HUES64 (cell line): ENCODE measurements around the gene HK3.

Experiments used
- H3K27ac ChIP-seq: 2 replicates; pipeline ENCODE4 v1.7.0; 2013; ENCODE audit warnings: low read depth, low read length, inconsistent platforms
- H3K27me3 ChIP-seq: 2 replicates; pipeline ENCODE4 v1.6.1; 2013; ENCODE audit warnings: mild to moderate bottlenecking, low read length; ENCODE audit not compliant: insufficient read depth
- H3K36me3 ChIP-seq: 2 replicates; pipeline ENCODE4 v1.6.1; 2013; ENCODE audit warnings: mild to moderate bottlenecking, low read length; ENCODE audit not compliant: insufficient read depth
- H3K4me1 ChIP-seq: 2 replicates; pipeline ENCODE4 v1.6.1; 2013; ENCODE audit warnings: mild to moderate bottlenecking, low read length, moderate library complexity; ENCODE audit not compliant: insufficient read depth
- H3K4me3 ChIP-seq: 2 replicates; pipeline ENCODE4 v1.5.1; 2013; ENCODE audit warnings: mild to moderate bottlenecking, low read length, moderate library complexity
- H3K9ac ChIP-seq: 2 replicates; pipeline ENCODE4 v1.6.1; 2013; ENCODE audit warnings: mild to moderate bottlenecking, low read depth, low read length
- H3K9me3 ChIP-seq: 2 replicates; pipeline ENCODE4 v1.6.1; 2013; ENCODE audit warnings: low read depth, low read length; ENCODE audit not compliant: insufficient read depth
- WGBS: fragments of 150-250, 120-280 bp; methylation state at CpG from one replicate; pipeline ENCODE4 v1.1.7; 2013; ENCODE audit warnings: missing lambda C conversion rate; 5-methylcytosine and 5-hydroxymethylcytosine counted together

HK3 gene

DNA sequence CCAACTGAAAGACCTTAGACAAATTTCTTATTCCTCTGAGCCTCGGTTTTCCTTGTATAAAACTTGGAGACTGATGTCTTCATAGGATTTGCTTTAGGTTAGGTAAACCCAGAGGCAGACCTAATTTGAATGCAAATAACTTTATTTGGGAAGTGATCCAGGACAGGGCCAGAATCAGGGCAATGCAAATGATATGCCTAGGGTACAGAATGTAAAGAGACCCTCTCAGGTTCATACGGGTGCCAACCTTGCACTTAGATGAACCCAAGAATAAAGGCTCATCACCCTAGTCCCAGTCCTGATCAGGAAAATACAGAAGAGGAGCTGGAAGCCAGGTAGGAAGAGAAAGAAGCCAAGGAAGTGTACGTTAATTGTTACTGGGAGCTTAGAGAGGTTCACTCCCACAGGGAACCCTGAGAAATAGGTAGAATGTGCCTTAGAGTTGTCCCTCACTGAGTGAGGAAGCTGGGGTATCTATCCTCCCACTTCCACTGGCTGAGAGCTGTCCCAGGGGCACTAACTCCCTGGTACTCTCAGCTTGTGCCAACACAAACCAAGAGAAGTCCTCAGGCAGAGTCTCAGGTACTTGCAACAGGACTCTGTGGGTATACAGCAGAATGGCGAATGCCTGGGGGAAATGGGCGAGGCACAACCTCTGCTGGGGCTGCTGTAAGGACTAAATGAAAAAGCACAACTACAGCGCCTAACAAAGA lies 3.1 kb upstream of the HK3 start:
- whole genome bisulfite sequencing: 91% methylated on average over 6 of the region's 6 CpGs
- Histone ChIP-seq H3K9ac (no peak overlapping the region), H3K4me1 (no peaks in the 10 kb centered on the region), H3K9me3 (no peaks in the 10 kb centered on the region), H3K27me3 (no peaks in the 10 kb centered on the region), H3K36me3 (peaks cover 47% of the 10 kb centered on the region), H3K27ac (no peak overlapping the region), H3K4me3 (no peak overlapping the region)

DNA sequence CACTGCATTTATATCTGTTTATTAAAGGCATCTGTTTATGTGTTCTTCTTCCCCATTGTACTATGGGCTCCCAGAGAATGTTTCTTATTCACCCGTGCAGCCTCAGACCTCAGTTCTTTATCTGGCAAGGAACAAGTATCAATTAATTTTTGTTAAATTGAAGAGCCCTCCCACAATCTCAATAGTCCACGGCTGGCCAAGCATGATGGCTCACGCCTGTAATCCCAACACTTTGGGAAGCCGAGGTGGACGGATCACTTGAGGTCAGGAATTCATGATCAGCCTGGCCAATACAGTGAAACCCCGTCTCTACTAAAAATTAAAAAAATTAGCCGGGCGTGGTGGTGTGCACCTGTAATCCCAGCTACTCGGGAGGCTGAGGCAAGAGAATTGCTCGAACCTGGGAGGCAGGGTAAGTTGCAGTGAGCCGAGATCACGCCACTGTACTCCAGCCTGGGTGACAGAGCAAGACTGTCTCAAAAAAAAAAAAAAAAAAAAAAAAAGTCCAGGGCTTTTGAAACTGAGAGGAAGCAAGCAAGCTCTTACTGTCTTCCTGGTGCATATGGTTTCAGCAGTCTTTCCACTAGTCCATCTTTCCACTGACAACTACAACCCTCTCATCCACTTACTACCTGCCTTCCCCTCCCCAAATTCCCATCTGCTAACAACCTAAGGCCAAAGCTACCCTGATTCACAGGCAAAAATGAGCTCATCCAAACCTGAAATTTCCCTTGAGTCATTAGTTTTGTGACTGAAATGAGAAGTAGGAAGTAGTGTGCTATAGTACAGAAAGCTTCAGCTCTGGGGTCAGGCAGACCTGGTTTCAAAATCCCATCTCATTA lies 2.3 kb upstream of the HK3 start:
- no peaks in the 10 kb centered on the region for H3K9me3 ChIP-seq
- H3K27ac ChIP-seq: no peak overlapping the region
- H3K4me1 ChIP-seq: no peaks in the 10 kb centered on the region
- H3K9ac ChIP-seq: no peak overlapping the region
- WGBS: 93% methylated on average over 12 of the region's 12 CpGs
- no peak overlapping the region for H3K4me3 ChIP-seq
- H3K36me3 ChIP-seq: peaks cover 40% of the 10 kb centered on the region
- no peaks in the 10 kb centered on the region for H3K27me3 ChIP-seq

DNA sequence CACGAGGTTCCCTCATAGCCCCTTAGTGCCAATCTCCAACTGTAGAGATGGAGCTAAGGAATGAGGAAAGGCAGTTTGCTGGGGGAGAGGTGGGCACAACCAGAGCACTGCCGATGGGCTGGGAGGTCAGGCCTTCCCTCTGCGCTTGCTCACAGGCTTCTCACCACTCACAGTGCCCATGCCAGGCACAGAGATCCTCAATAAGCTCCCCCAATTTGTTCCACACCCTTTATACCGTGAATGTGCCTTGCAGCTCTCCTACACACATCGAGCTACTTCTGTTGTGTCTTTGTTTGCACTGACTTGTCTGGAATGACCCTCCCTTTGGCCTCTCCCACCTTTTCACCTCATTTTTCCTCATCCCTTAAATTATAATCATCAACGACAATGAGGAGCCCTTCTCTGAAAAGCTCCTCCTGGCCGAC lies 1.6 kb upstream of the HK3 start:
- Histone ChIP-seq H3K27ac (no peak overlapping the region), H3K9me3 (no peaks in the 10 kb centered on the region), H3K4me1 (no peaks in the 10 kb centered on the region), H3K27me3 (no peaks in the 10 kb centered on the region), H3K4me3 (no peak overlapping the region), H3K9ac (no peak overlapping the region), H3K36me3 (peaks cover 33% of the 10 kb centered on the region)
- 94% methylated on average over 7 of the region's 7 CpGs for WGBS

DNA sequence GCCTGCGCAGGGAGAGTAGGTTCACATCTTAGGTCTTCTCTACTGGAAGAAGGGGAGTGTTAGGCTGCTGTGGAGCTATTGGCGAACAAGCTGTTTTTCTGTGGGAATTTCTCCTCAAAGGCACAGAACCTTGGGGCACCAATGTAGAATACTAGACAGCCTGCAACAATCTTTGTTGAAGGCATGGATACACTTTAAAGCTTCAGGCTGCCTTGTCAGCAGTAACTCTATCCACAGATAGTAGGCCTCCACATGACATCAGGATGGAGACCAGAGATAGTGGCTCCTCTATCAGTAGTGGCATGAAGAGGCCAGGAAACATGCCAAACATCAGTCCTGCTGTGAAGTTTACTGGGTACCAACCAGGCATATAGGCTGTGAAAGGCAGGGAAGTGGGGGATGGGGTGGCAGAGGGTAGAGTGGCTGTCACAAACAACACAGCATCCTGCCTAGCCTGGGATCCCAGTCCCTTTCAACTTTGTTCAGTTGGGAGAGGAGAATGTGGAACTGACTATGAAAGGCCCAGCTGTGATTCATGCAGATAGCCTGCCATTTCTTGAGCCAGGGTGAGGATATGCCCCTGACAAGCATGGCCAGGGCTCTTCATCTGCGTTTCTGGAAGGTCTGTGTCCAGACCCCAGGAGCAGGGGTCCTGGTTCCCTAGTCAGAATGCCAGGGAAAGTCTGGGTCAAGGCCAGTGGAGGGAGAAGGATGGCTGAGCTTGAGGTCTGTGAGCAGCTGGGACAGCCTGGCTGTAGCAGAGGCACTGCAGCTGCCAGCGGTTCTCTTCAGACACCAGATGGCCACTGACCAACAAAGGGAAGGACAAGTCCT lies 1.0 kb upstream of the HK3 start:
- WGBS: 92% methylated on average over 4 of the region's 4 CpGs
- Histone ChIP-seq H3K9ac (no peak overlapping the region), H3K4me1 (no peaks in the 10 kb centered on the region), H3K36me3 (peaks cover 26% of the 10 kb centered on the region), H3K9me3 (no peaks in the 10 kb centered on the region), H3K27ac (no peak overlapping the region), H3K27me3 (no peaks in the 10 kb centered on the region), H3K4me3 (no peak overlapping the region)

DNA sequence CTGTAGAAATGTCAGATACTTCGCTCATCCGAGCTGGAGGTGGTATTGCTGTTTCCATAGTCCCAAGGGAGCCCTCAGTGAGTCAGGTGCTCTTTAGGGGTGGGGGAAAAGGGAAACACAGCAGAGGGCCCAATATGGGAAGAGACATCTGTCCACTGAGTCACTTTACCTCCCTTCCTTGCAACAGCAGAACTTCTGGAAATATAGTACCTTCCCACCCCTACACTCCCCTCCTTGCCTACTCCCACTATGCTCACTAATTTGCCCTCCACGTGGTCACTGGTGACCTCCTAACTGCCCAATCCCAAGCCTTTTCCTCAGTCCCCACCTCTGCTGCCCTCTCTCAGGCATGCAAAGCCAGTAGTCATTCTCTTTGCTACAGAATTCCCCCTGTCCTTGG lies 1.9 kb downstream of the HK3 start:
- Histone ChIP-seq H3K4me3 (no peak overlapping the region), H3K4me1 (no peaks in the 10 kb centered on the region), H3K27me3 (no peaks in the 10 kb centered on the region), H3K9ac (no peak overlapping the region), H3K27ac (no peak overlapping the region), H3K36me3 (no peaks in the 10 kb centered on the region), H3K9me3 (no peaks in the 10 kb centered on the region)
- 71% methylated on average over 3 of the region's 3 CpGs for WGBS

DNA sequence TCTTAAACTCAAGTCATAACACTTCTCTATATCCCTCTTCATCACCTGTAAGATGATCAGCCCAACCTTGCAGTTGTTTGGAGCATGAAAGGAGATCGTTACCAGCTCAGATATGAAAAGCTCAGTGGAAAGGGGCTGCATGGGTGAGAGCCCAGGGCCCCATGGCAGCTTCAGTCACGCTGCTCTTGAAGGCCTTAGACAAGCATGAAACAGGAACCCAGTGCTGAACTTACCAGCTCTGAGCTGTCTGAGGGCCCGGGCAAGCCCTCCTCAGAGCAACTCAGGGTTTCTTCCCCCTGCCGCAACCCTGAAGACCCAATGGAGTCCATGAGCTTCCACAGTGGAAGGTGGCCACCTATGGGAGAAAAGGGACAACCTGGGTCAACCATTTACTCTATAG lies 3.3 kb downstream of the HK3 start:
- Histone ChIP-seq H3K27ac (no peak overlapping the region), H3K4me1 (no peaks in the 10 kb centered on the region), H3K4me3 (no peak overlapping the region), H3K27me3 (no peaks in the 10 kb centered on the region), H3K9me3 (no peaks in the 10 kb centered on the region), H3K36me3 (no peaks in the 10 kb centered on the region), H3K9ac (no peak overlapping the region)
- 89% methylated on average over 4 of the region's 4 CpGs for WGBS

DNA sequence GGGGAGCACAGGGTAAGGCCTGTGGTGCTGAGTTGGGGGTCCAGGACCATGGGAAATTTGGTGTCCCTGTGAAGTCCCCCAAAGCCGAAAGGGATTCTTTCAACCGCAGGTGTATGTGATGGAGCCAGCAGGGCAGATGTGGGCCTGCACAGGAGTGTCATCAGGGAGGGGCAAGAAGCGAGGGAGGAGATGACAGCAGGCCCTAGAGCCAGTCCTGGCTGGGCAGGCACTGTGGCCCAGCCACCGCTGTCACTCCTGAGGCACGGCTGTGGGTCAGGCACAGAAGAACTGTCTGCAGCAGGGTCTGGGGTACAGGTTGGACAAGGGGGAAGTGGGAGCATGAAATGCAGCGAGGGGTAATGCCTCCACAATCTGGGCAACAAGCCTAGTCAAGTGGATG lies 4.8 kb downstream of the HK3 start:
- no peak overlapping the region for H3K27ac ChIP-seq
- 94% methylated on average over 6 of the region's 6 CpGs for WGBS
- no peaks in the 10 kb centered on the region for H3K27me3 ChIP-seq
- no peaks in the 10 kb centered on the region for H3K9me3 ChIP-seq
- H3K4me3 ChIP-seq: no peak overlapping the region
- H3K4me1 ChIP-seq: no peaks in the 10 kb centered on the region
- H3K9ac ChIP-seq: no peak overlapping the region
- H3K36me3 ChIP-seq: no peaks in the 10 kb centered on the region

DNA sequence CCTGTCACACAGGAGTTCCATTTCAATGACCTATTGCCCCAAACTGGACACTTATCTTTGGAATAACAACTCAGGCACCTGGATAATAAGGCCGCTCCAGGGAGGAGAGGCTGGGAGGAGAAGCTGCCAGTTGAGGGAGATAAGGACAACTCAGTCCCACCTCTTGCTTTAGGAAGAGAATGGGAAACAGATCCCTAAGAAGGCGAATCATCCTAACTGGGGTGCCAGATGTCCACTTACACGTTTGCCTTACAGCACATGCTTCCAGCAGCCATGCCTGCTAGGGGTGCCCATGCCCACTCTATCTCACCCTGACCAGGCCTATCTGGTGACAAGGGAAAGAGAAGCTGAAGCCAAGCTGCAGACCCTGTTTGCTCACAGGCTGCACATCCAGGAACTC lies 6.5 kb downstream of the HK3 start:
- WGBS: 92% methylated on average over 3 of the region's 3 CpGs
- H3K36me3 ChIP-seq: no peaks in the 10 kb centered on the region
- no peaks in the 10 kb centered on the region for H3K9me3 ChIP-seq
- H3K4me3 ChIP-seq: no peak overlapping the region
- no peaks in the 10 kb centered on the region for H3K27me3 ChIP-seq
- H3K27ac ChIP-seq: no peak overlapping the region
- no peak overlapping the region for H3K9ac ChIP-seq
- no peaks in the 10 kb centered on the region for H3K4me1 ChIP-seq

DNA sequence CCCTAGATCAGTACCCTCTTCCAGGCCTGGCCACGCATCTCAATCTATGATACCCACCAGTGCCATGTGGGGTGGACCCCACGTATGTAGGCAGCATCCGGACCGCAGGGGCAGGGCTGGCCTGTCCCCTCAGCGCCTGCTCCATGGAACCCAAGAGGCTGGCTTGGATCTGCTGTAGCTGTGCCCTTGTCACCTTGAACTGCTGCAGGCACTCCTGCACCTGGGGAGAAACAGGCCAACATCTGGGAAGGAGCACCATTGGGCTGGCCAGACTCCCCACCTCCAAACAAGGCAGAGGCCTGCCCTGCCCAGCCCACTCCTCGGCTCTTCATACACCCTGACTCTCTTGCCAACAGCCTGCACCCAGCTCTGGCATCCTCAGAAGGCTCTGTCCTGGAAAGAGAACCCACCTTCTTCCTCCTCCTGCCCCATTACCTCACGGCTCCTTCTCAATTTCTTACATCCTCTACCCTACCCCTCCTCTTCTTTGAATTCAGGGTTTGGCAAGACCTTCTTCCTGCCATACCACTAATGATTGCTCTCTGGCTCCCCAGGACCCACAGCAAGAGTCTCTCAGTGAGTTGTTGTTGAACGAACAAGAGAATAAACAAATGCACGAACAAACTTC lies 7.7 kb downstream of the HK3 start:
- Histone ChIP-seq H3K27ac (no peak overlapping the region), H3K36me3 (no peaks in the 10 kb centered on the region), H3K4me3 (no peak overlapping the region), H3K9ac (no peak overlapping the region), H3K4me1 (no peaks in the 10 kb centered on the region), H3K27me3 (no peaks in the 10 kb centered on the region), H3K9me3 (no peaks in the 10 kb centered on the region)
- WGBS: 91% methylated on average over 9 of the region's 9 CpGs

DNA sequence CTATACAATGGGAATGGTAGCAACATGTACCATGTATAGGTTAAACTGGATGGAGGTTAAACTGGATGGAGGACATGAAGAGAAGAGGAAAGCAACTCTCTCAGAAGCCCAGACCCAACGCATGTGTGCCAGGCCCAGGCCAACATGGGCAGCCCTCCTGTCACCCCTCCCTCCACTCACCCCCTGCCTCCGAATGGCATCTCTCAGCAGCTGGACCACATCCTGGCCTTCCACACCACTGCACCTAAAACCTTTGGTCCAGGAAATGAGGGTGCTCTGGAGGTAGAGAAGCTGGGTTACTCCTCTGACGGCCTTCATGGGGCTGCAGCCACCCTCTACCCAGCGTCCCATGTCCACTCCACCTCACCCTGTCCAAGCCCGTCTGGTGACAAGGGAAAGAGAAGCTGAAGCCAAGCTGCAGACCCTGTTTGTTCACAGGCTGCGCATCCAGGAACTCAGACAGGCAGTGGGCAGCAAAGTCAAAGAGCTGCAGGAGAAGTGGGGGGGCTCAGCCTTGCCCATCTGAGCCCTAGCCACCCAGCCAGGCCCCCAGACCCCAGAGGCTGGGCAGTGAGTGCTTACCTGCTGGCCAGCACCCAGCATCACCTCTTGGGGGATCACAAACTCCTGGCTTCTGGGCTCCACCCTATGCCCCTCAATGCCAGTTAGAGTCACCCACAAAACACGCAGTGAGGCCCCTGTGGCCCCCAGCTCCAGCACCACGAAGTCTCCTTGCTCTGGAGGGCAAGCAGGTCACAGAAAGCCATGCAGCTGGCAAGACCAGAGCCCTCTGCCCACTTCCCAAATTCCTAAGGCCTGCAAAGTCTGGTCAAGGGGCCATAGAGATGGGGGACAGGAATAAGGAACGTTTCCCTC lies 8.5 kb downstream of the HK3 start:
- Histone ChIP-seq H3K27ac (no peak overlapping the region), H3K36me3 (no peaks in the 10 kb centered on the region), H3K9ac (no peak overlapping the region), H3K4me3 (no peak overlapping the region), H3K4me1 (no peaks in the 10 kb centered on the region), H3K9me3 (no peaks in the 10 kb centered on the region), H3K27me3 (no peaks in the 10 kb centered on the region)
- WGBS: 89% methylated on average over 9 of the region's 9 CpGs
